Bone marrow (tissue), 2 donors: ENCODE data around the gene USP5.

Experiments used
- DNase-seq, 2 donors: peaks; one replicate each; lab custom pipeline; 2025; lab: John Stamatoyannopoulos, UW

Gene USP5, protein sequence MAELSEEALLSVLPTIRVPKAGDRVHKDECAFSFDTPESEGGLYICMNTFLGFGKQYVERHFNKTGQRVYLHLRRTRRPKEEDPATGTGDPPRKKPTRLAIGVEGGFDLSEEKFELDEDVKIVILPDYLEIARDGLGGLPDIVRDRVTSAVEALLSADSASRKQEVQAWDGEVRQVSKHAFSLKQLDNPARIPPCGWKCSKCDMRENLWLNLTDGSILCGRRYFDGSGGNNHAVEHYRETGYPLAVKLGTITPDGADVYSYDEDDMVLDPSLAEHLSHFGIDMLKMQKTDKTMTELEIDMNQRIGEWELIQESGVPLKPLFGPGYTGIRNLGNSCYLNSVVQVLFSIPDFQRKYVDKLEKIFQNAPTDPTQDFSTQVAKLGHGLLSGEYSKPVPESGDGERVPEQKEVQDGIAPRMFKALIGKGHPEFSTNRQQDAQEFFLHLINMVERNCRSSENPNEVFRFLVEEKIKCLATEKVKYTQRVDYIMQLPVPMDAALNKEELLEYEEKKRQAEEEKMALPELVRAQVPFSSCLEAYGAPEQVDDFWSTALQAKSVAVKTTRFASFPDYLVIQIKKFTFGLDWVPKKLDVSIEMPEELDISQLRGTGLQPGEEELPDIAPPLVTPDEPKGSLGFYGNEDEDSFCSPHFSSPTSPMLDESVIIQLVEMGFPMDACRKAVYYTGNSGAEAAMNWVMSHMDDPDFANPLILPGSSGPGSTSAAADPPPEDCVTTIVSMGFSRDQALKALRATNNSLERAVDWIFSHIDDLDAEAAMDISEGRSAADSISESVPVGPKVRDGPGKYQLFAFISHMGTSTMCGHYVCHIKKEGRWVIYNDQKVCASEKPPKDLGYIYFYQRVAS

DNA sequence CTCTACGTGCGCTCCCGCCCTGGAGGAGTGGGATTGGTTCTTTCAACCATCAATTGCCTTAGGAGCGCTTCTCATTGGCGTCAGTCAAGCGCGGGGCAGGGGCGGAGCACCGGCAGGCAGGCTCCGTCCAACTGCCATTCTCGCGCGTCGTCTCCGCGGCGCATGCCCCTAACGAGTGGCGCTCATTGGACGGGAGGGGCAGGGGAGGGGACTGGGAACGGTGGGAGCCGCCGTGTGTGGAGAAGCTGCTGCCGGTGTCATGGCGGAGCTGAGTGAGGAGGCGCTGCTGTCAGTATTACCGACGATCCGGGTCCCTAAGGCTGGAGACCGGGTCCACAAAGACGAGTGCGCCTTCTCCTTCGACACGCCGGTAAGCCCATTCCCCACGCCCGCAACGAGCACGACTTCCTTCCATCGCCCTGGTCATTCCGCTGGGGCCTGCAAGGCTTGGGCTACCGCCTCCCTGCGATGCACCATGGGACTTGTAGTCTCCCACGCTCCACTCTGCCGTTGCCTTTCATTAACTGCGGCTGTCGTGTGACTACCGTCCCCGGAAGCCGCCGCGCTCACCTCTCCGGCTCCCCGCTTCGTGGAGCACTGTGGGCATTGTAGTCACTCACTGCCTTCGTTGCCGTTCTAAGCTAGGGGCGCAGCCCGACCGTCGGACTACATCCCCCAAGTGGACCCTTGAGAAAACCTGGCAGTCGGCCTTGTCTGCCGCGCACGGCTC, at the start of gene USP5:
USP5 (plus strand) TSS at position 230 of the 730 bp plus-strand sequence; CDS start at position 260, 30 bp downstream.
- DNase-seq, result peak; percentile 91 to 98

DNA sequence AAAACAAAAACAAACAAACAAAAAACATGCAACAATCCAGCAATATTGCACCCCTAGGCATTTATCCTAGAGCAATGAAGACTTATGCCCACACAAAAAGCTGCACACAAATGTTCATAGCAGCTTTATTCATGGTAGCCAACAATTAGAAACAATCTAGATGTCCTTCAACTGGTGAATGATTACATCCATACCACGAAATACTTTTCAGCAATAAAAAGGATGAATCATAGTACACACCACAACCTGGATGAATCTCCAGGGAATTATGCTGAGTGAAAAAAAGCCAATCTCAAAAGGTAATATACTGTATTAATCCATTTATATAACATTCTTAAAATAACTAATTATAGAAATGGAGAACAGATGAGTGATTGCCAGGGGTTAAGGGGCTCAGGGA, 44.8 kb upstream of the USP5 start:
- no peak for DNase-seq

DNA sequence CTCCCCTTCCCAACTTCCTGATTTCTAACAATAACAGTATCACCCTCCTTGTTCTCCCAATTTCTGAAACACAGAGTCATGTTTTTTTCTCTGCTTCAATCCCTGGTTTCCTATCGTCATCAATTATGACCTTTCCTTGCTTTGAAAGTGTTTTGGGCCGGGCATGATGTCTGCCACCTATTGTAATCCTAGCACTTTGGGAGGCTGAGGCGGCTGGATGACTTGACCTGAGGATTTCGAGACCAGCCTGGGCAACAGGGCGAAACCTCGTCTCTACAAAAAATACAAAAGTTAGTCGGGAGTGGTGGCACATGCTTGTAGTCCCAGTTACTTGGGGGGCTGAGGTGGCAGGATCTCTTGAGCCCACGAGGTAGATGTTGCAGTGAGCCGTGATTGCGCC, 42.9 kb upstream of the USP5 start:
- DNase-seq, result no peak

DNA sequence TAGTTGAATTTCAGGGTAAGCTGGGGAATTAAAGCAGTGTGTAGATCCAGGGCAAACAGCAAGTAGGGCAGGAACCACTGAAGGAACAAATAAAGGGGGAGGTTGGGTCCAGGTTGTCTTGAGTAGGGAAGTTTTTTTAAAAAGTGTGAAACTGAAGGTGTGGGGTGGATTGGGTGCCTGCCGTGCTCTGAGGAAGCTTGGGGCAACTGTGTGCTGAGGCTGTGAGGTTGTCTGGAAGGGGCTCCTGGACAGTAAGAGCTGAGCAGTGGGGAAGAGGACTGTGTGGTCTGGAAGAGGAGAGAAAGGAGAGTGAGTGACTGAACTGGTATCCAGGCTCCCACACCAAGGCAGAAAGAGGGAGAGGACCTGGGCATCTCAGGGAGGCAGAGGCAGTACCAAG, 41.2 kb upstream of the USP5 start:
- no peak for DNase-seq

DNA sequence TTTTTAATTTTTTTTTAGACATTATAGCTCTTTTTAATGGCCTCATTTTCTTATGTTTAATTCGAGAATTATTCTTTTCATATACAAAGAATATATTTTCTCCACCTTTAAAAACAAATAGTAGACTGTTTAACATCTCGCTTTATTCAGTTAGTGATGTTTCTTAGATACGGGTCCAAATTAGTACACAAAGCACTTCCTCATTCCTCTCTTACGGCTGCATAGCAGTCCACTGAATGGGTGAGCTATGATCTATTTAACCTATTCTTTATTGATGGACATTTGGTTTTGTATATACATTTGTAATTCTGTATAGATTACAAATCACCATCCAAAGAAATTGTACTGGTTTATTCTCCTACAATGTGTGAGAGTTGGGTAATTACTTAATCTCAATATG, 38.6 kb upstream of the USP5 start:
- DNase-seq, result no peak

DNA sequence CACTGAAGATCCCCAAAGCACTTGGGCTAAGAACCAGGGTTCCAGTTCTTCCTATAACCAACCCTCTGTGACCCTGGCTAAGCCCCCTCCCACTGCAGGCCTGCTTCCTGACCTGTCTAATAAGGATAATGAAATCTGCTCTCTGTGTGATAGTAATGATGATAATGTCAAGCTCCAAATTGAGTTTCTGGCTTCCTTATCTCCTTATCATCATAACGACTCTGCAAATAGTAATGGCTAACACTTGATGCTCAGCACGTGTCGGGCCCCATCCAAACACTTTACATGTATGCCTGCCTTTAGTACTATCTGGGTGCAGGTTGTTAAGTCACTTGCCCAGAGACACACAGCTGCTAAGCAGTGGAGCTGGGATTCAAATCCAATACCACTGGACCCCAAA, 35.4 kb upstream of the USP5 start:
- DNase-seq, result no peak

DNA sequence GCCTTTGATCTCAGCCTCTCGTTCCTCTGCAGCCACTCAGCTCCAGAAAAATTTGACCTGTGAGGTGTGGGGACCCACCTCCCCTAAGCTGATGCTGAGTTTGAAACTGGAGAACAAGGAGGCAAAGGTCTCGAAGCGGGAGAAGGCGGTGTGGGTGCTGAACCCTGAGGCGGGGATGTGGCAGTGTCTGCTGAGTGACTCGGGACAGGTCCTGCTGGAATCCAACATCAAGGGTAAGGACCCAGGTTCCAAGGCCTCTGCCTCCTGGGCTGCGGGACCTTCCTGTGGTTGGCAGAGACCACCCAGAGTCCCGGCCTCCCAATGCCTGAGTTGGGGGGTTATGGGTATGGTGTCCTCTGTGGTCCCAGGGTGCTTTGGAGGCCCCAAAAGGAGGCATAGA, 34.9 kb upstream of the USP5 start:
- DNase-seq, result no peak

DNA sequence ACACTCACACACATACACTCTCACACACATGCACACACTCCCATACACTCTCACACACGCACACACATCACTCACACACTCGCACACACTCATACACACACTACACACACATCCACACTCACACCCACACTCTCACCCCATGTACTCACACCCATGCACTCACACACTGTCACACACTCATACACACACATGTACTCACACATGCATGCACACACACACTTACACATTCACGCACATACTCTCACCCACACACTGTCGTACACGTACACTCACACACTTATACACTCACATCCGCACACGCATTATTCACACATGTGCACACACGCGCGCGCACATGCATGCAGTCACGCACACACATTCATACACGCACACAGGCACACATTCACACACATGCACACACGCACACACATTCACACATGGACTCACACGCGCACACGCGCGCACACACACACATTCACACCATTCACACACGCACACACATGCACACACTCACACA, 34.2 kb upstream of the USP5 start:
- DNase-seq, result no peak

DNA sequence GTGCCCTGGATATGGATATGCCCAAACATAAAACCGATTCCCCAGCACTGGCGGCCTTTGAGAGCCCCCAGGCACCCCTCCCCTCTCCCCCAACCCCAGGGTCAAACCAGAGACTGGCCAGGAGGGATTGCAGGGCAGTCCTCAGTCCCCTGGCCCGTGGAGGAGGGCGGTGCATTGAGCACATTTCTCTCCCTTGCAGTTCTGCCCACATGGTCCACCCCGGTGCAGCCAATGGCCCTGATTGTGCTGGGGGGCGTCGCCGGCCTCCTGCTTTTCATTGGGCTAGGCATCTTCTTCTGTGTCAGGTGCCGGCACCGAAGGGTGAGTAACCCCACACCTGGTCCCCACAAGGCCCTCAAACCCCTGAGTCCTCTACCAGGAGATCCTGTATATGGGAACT, 33.7 kb upstream of the USP5 start:
- DNase-seq, result no peak

DNA sequence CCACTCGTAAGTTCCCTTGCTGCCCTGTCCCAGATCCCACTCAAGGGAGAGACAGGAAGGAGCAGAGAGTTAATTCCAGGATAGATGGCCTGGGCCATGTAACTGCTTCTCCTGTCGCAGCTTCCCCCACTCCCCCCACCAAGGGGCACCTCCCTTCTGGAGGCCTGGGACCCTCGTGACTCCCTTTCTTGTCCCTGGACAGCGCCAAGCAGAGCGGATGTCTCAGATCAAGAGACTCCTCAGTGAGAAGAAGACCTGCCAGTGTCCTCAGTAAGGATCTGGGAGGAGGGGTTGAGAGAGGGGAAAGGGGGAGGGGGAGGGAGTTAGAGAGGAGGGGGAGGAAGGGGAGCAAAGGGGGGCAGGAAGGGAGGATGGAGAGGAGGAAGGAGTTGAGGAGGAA, 33.3 kb upstream of the USP5 start:
- DNase-seq, result no peak

DNA sequence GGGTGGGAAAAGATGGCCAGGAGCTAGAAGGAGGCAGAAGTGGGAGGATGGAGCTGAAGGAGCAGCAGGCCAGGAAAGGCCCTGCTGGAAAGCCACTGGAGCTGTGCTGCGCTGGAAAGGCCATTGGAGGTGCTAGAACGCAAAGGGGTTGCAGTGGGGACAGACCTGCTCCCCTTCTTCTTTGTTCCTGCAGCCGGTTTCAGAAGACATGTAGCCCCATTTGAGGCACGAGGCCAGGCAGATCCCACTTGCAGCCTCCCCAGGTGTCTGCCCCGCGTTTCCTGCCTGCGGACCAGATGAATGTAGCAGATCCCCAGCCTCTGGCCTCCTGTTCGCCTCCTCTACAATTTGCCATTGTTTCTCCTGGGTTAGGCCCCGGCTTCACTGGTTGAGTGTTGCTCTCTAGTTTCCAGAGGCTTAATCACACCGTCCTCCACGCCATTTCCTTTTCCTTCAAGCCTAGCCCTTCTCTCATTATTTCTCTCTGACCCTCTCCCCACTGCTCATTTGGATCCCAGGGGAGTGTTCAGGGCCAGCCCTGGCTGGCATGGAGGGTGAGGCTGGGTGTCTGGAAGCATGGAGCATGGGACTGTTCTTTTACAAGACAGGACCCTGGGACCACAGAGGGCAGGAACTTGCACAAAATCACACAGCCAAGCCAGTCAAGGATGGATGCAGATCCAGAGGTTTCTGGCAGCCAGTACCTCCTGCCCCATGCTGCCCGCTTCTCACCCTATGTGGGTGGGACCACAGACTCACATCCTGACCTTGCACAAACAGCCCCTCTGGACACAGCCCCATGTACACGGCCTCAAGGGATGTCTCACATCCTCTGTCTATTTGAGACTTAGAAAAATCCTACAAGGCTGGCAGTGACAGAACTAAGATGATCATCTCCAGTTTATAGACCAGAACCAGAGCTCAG, 32.6 kb upstream of the USP5 start:
- no peak for DNase-seq

DNA sequence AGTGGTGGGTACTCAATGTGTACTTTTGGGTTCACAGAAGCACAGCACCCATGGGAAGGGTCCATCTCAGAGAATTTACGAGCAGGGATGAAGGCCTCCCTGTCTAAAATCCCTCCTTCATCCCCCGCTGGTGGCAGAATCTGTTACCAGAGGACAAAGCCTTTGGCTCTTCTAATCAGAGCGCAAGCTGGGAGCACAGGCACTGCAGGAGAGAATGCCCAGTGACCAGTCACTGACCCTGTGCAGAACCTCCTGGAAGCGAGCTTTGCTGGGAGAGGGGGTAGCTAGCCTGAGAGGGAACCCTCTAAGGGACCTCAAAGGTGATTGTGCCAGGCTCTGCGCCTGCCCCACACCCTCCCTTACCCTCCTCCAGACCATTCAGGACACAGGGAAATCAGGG, 31.8 kb upstream of the USP5 start:
- no peak for DNase-seq

DNA sequence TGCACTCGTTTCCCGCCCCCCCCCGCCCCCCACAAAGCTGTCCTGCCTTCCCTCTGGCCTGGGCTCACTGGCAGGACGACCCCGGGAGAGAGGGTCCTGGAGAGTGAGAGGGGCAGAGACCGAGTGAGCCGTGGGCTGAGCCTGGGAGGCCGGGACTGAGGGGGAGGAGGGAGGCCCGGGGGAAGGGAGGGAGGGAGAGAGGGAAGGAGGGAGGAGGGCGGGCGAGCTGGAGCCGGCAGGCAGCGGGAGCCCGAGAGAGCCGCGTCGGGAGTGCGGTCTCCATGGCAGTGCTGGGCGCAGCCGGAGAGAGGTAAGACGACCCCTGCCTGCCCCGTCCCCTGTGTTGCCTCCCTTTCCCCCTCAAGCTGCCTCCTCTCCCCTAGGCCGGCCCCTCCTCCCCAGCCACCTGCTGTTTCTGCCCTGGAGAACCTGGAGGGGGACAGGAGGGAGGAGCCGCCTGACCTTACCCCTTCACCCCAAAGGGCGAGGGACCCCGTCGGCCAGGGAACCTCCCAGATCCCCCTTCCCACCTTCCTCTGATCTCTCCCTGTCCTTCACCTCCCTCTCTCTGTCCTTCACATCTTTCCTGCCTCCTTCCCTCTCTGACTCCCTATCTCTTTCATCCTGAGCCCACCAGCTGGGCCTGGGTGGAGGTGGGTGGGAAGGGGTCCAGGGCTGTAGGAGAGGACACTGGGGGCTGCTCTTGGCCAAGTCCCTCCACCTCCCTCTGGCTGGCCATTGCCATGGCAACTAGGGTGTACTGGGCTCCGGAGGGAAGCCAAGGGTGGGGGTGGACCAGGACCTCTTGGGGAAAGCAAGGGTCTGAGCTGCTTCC, 30.1 kb upstream of the USP5 start, which contains the start of gene GPR162:
GPR162 (plus strand) TSS at position 231 of the 835 bp plus-strand sequence. CDS start 2,078 bp downstream, outside the sequence.
- DNase-seq, result peak in 1 of 2 donors; percentile 53

DNA sequence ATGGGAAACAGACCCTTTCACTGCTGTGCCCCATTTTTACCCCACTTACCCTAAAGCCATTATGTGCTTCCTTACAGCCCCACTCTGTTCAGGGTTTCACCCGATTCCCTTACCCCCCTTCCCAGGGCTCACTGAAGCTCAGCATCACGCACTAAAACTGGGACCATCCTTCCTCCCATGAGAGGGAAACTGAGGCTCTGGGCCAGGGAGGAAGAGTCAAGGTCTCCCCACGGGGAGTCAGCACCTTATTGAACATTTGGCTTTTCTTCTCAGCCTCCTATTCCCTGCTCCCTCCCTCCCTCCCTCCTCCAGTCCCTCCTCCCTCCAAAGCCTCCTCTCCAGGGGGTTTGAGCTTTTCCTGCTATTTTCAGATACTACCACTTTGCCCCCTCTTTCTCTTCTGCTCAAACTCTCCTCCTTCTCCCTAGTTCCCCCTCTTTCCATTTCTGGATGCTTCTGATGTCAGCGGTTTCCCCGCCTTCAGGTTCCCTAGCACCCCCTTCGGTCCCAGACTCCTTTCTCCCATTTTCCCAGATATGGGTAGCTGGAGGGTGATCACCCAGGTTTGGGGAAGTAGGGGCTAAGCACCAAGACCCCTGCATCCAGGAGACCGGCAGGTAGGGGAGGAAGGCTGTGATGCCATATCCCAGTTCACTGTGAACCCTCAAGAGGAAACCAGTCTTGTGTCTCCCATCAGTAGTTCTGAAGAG, 29.4 kb upstream of the USP5 start:
- no peak for DNase-seq

DNA sequence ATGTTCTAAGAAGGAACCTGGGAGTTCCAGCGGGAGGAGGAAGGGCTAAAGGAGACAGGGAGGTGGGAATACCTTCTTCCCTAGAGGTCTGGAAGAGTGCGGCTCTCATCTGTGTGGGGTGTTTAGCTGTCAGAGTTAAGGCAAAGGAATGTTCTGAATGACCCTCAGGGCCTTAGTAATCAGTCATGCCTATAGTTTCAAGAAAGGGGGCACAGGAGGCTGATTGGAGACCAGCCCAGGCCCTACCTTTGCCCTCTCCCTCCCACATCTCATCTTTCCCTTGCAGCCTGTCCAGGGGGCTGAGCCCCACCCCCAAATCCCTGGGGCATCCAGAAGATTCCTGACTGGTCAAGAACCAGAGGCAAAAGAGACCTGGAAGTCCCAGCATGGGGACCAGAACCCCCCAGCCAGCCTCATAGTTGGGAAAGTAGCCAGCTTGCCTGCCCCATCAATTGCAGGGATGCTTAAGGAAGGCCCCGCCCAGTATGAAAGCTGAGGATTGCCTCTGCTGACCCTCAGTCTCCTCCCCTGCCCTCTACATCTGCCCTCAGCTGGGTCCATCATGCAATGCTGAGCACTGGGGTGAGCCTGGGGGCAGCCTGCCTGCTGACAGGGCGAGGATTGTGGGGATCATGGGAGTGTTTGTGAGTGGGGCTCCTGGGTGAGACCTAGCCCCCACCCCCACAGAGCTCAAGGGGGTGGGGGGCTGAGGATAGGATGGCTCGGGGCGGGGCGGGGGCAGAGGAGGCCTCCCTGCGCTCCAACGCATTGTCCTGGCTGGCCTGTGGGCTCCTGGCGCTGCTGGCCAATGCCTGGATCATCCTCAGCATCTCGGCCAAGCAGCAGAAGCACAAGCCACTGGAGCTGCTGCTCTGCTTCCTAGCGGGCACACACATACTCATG, 28.5 kb upstream of the USP5 start:
- DNase-seq, result no peak

DNA sequence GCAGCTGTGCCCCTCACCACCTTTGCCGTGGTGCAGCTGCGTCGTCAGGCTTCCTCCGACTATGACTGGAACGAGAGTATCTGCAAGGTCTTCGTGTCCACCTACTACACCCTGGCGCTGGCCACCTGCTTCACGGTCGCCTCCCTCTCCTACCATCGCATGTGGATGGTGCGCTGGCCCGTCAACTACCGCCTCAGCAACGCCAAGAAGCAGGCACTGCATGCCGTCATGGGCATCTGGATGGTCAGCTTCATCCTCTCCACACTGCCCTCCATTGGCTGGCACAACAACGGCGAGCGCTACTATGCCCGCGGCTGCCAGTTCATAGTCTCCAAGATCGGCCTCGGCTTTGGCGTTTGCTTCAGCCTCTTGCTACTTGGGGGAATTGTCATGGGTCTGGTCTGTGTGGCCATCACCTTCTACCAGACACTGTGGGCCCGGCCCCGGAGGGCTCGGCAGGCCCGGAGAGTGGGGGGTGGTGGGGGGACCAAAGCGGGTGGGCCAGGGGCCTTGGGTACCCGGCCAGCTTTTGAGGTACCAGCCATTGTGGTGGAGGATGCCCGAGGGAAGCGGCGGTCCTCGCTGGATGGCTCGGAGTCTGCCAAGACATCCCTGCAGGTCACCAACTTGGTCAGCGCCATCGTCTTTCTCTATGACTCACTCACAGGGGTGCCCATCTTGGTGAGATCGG, 27.7 kb upstream of the USP5 start:
- no peak for DNase-seq

DNA sequence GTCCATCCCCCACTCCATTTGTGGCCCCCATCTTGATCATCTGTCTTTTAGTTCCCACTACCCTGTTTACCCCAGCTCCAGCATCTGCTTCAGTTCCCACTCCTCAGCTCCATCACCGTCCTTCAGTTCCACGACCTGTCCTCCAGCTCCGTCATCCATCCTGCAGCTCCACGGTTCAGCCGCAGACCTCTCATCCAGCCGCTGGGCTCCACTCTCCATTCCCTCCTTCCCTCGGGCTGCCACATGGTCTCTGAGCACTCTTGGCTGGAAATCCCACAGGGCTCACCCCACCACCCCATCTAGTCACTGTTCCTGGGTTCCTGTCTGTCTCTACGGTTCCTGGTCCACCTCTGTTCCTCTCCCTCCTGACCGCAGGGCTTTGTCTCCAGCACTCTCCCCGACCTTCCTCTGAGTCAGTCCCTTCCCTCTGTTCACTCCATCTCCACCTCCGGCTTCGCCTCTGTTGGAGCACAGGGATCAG, 27.0 kb upstream of the USP5 start:
- no peak for DNase-seq
